DND-41 (cell line): ENCODE results near the gene PASK.

Experiments used
- ATAC-seq: fragments of 200-7000 bp; cut with Tn5 transposase; 3 replicates; pipeline ENCODE4 v1.9.1; 2021; ENCODE audit warnings: low read depth; ENCODE audit not compliant: insufficient read depth
- DNase-seq: peaks from one replicate; pipeline ENCODE4 v3.0.0-alpha.2; 2020
- H2AFZ ChIP-seq: 2 replicates; pipeline ENCODE4 v1.6.0; 2012; ENCODE audit warnings: low read depth, low read length
- H3K27ac ChIP-seq: 2 replicates; pipeline ENCODE4 v1.5.1; 2012; ENCODE audit warnings: low read length, inconsistent platforms
- H3K27me3 ChIP-seq: fragments of 200-600 bp; sonication (generic); 2 replicates; pipeline ENCODE4 v1.6.0; 2012; ENCODE audit warnings: low read length, mild to moderate bottlenecking, inconsistent platforms; ENCODE audit not compliant: insufficient read depth, poor library complexity
- H3K36me3 ChIP-seq: 2 replicates; pipeline ENCODE4 v1.5.1; 2012; ENCODE audit warnings: low read length, inconsistent platforms; ENCODE audit not compliant: insufficient read depth
- H3K4me1 ChIP-seq: 2 replicates; pipeline ENCODE4 v1.5.1; 2012; ENCODE audit warnings: mild to moderate bottlenecking, low read length; ENCODE audit not compliant: insufficient read depth
- H3K4me2 ChIP-seq: 2 replicates; pipeline ENCODE4 v1.6.0; 2012; ENCODE audit warnings: mild to moderate bottlenecking, moderate library complexity, low read length, inconsistent platforms; ENCODE audit not compliant: insufficient read depth
- H3K4me3 ChIP-seq, 2 experiments: fragments of 200-600 bp in 1 of 2; shearing (Covaris generic) in 1 of 2; 2 replicates each; pipeline ENCODE4 v1.5.1; 2012 to 2016; ENCODE audit warnings: inconsistent platforms in 2 of 2, low read length in 2 of 2, mild to moderate bottlenecking in 2 of 2, low read depth in 1 of 2, moderate library complexity in 1 of 2
- H3K79me2 ChIP-seq: 2 replicates; pipeline ENCODE4 v1.6.0; 2012; ENCODE audit warnings: low read length, inconsistent platforms; ENCODE audit not compliant: insufficient read depth
- H3K9ac ChIP-seq: 2 replicates; pipeline ENCODE4 v1.6.0; 2012; ENCODE audit warnings: low read depth, mild to moderate bottlenecking, inconsistent platforms, low read length, moderate library complexity
- H3K9me3 ChIP-seq: 2 replicates; pipeline ENCODE4 v1.5.1; 2012; ENCODE audit warnings: low read length, moderate library complexity, mild to moderate bottlenecking, inconsistent platforms; ENCODE audit not compliant: insufficient read depth, severe bottlenecking
- H4K20me1 ChIP-seq: 2 replicates; pipeline ENCODE4 v1.6.0; 2012; ENCODE audit warnings: low read length; ENCODE audit not compliant: insufficient read depth
- EZH2 ChIP-seq: IDR thresholded peaks from 3 replicates; pipeline ENCODE4 v1.6.1; 2012; ENCODE audit warnings: borderline replicate concordance, low read depth, mild to moderate bottlenecking, moderate library complexity, low read length, inconsistent platforms; ENCODE audit not compliant: severe bottlenecking
- TF ChIP-seq, protein P1 (sequence below): IDR thresholded peaks from 2 replicates; pipeline ENCODE4 v1.5.1; 2012; ENCODE audit warnings: borderline replicate concordance, low read length, moderate library complexity, mild to moderate bottlenecking; ENCODE audit not compliant: poor library complexity, severe bottlenecking; ENCODE audit errors: extremely low read depth

The PASK gene

DNA sequence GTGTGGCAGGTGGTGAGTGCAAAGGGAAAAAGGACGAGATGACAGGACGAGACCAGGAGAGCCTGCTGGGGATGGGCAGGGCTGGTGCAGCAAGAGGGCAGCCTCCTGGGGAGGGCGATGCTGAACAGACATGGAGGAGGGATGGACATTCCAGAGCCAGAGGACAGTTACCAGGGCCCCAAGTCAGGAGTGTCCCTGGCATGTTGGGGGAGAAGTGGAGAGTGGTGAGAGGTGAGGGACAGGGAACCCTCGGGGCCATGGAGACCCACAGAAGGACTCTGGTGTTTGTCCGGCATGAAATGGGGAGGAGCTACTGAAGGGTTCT lies 66.2 kb downstream of the PASK start:
- no peak for TF ChIP-seq EZH2
- TF ChIP-seq, protein P1, sequence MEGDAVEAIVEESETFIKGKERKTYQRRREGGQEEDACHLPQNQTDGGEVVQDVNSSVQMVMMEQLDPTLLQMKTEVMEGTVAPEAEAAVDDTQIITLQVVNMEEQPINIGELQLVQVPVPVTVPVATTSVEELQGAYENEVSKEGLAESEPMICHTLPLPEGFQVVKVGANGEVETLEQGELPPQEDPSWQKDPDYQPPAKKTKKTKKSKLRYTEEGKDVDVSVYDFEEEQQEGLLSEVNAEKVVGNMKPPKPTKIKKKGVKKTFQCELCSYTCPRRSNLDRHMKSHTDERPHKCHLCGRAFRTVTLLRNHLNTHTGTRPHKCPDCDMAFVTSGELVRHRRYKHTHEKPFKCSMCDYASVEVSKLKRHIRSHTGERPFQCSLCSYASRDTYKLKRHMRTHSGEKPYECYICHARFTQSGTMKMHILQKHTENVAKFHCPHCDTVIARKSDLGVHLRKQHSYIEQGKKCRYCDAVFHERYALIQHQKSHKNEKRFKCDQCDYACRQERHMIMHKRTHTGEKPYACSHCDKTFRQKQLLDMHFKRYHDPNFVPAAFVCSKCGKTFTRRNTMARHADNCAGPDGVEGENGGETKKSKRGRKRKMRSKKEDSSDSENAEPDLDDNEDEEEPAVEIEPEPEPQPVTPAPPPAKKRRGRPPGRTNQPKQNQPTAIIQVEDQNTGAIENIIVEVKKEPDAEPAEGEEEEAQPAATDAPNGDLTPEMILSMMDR, result no peak
- no peaks in the 10 kb centered on the region for H3K9me3 ChIP-seq
- H4K20me1 ChIP-seq, result peaks cover 5% of the 10 kb centered on the region
- H3K4me3 ChIP-seq, result no peak overlapping the region
- no peak overlapping the region for H2AFZ ChIP-seq
- H3K4me1 ChIP-seq, result no peaks in the 10 kb centered on the region
- H3K36me3 ChIP-seq, result peaks cover 24% of the 10 kb centered on the region
- no peak overlapping the region for H3K27ac ChIP-seq
- ATAC-seq, result no peak
- H3K79me2 ChIP-seq, result no peaks in the 10 kb centered on the region
- DNase-seq, result no peak
- no peaks in the 10 kb centered on the region for H3K27me3 ChIP-seq
- no peak overlapping the region for H3K9ac ChIP-seq
- no peak overlapping the region for H3K4me2 ChIP-seq

DNA sequence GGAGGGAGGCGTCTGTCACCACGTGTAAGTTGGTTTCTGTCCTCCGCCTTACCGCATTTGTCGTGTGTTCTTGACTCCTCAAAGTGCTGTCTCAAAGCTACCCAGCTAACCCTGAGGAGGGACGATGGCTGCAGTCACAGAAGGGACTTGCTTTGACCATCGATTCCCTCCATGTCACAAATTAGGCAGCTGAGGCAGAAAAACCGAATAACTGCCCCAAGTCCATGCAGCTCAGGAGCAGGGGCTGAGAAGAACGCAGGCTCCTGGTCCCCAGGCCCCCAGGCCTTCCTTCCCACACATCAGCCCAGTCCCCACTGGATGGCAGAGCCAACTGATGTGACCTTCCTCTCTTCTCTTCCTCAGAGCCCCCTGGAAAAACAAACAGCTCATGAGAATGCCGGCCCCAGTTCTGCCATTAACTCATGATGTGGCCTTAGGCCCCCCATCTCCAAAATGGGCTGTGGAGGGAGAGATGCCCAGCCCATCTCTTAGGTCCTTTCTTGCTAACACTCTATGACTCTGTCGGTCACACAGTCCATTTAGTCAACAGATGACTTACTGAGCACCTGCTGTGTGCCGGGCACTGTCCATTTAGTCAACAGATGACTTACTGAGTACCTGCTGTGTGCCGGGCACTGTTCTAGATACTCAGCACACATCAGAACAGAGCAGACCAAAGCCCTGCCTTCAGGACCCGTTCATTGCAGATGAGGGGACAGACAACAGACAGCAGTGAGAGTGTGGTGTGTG lies 66.8 kb downstream of the PASK start:
- Histone ChIP-seq H3K27me3 (no peaks in the 10 kb centered on the region), H3K4me1 (no peaks in the 10 kb centered on the region), H3K4me2 (no peak overlapping the region), H3K4me3 (no peak overlapping the region), H3K9ac (no peak overlapping the region), H3K79me2 (no peaks in the 10 kb centered on the region), H3K36me3 (peaks cover 18% of the 10 kb centered on the region), H3K27ac (no peak overlapping the region), H4K20me1 (peaks cover 5% of the 10 kb centered on the region), H3K9me3 (no peaks in the 10 kb centered on the region), H2AFZ (no peak overlapping the region)
- no peak for TF ChIP-seq EZH2
- TF ChIP-seq, protein P1, result no peak
- ATAC-seq (no peak), DNase-seq (no peak)

DNA sequence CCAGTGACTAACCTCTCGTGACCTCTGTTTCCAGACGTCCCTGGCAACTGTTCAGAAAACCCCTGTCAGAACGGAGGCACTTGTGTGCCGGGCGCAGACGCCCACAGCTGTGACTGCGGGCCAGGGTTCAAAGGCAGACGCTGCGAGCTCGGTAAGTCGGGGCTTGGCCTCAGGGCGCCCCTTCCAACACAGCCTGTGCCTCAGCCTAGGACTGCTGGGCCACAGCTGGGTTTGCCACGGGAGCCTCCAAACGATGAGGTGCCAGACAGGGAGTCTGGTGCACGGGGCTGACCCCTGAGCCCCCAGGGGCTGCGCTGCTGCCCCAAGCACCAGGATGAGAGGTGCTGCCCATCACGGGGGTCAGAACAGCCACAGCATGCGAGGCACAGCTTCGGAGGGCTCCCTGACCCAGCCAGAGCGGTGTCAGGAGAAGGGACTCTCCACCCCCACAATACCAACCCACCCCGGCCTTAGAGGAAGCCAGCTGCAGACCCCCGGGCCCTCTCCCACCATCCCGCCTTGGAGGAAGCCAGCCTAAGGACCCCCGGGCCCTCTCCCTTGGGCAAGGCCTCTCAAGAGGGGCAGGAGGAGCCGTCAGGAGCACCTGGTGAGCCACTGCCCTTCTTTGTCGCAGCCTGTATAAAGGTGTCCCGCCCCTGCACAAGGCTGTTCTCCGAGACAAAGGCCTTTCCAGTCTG lies 67.5 kb downstream of the PASK start:
- DNase-seq, result no peak
- H3K4me3 ChIP-seq, result no peak overlapping the region
- TF ChIP-seq, protein P1, result no peak
- no peak for TF ChIP-seq EZH2
- H3K4me2 ChIP-seq, result no peak overlapping the region
- H3K27me3 ChIP-seq, result no peaks in the 10 kb centered on the region
- no peak overlapping the region for H3K27ac ChIP-seq
- H3K4me1 ChIP-seq, result no peaks in the 10 kb centered on the region
- H3K79me2 ChIP-seq, result no peaks in the 10 kb centered on the region
- no peak overlapping the region for H3K9ac ChIP-seq
- H3K36me3 ChIP-seq, result peaks cover 11% of the 10 kb centered on the region
- H3K9me3 ChIP-seq, result no peaks in the 10 kb centered on the region
- no peak for ATAC-seq
- H4K20me1 ChIP-seq, result peaks cover 5% of the 10 kb centered on the region
- H2AFZ ChIP-seq, result no peak overlapping the region
